Measurements from ENCODE around the gene DCPS.

DNA sequence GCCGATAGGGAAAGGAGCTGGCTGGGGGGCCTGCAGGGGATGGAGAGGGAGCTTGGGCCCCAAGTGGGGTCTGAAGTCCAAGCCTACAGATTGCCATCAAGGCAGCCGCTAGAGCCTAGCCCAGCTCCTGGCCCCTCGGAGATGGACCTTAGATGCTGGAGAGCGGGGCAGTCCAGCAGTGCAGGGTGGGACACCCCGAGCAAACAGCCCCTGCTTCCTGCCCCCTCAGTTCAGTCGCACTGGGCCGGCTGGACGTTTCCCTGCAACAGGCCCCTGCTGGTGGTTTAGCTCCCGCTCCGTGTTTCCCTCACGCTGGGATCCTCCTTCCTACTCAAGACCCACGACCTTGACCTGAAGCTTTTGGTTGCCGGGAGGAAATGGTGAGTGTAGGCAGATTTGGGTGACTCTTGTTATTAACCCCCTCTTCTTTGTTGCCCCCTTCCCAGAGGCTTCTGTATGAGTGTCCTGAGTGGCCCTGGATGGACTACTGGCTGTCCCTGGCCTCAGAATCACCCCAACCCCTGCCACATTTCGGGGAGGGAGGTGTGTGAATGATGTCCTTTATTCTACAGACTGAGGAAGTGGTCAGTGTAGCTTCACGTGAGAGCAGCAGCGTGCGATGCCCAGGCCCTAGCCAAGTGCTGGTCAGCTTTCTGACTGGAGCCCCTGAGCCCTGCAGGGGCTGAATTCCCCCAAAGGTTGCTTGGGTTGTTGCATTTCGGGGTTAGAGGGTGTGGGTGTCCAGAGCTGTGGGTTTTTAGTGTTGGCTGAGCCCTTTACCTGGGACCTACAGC, 54.3 kb downstream of the DCPS start:
- TF ChIP-seq, protein P1, sequence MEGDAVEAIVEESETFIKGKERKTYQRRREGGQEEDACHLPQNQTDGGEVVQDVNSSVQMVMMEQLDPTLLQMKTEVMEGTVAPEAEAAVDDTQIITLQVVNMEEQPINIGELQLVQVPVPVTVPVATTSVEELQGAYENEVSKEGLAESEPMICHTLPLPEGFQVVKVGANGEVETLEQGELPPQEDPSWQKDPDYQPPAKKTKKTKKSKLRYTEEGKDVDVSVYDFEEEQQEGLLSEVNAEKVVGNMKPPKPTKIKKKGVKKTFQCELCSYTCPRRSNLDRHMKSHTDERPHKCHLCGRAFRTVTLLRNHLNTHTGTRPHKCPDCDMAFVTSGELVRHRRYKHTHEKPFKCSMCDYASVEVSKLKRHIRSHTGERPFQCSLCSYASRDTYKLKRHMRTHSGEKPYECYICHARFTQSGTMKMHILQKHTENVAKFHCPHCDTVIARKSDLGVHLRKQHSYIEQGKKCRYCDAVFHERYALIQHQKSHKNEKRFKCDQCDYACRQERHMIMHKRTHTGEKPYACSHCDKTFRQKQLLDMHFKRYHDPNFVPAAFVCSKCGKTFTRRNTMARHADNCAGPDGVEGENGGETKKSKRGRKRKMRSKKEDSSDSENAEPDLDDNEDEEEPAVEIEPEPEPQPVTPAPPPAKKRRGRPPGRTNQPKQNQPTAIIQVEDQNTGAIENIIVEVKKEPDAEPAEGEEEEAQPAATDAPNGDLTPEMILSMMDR (IDR thresholded peaks at IDR 0.05; ENCODE audit: insufficient read depth, low read depth, low read length): no peak
- no peak for TF ChIP-seq EZH2 (IDR thresholded peaks at IDR 0.05; ENCODE audit: insufficient read depth, low read length)

Measured in astrocyte (in vitro differentiated cells and primary cell).